SW 1271 (cell line): ENCODE data around the gene SNU13.
"Not testable (repeated sequence)": the region's sequence is repeated elsewhere in the genome, so short reads cannot be mapped to it uniquely, and the experiment has no call there.

Experiments
- DNase-seq, 2 experiments: peaks; one replicate each; lab custom pipeline; 2025; lab: John Stamatoyannopoulos, UW

SNU13 gene

DNA sequence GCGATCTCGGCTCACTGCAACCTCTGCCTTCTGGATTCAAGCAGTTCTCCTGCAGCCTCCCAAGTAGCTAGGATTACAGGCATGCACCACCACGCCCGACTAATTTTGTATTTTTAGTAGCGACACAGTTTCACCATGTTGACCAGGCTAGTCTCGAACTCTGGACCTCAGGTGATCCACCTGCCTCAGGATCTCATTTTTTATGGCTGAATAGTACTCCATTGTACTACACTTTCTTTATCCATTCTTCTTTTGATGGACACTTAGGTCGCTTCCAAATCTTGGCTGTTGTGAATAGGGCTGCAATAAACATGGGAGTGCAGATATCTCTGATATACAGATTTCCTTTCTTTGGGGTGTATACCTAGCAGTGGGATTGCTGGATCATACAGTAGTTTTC, 46.8 kb downstream of the SNU13 start:
- no peak for DNase-seq

DNA sequence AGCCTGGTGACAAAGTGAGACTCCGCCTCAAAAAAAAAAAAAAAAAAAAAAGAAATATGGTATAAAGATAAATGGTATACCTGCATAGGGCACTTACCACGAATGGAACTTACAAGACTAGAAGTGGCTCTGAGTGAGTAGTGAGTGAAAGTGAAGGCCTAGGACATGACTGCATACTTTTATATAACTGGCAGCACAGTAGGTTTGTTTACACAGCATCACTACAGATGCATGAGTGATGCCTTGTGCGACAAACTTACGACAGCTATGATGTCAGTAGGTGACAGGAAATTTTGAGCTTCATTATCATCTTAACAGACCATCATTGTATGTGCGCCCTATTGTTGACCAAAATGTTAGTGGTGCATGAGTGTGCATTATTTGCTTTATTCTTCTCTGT, 49.9 kb downstream of the SNU13 start:
- DNase-seq, result no peak

DNA sequence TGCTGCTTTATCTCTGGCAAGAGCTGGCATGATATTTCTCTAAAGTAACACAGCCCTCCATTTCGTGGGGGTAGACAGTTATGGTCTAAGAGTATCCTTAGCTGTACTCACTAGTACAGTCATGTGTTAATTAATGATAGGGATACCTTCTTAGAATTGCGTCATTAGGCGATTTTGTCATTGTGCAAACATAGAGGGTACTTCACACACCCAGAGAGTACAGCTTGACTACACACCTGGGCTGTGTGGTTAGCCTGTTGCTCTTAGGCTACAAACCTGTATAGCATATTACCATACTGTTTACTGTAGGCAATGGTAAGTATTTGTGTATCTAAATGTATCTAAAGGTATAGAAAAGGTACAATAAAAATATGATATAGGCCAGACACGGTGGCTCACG, 50.5 kb downstream of the SNU13 start:
- no peak for DNase-seq

DNA sequence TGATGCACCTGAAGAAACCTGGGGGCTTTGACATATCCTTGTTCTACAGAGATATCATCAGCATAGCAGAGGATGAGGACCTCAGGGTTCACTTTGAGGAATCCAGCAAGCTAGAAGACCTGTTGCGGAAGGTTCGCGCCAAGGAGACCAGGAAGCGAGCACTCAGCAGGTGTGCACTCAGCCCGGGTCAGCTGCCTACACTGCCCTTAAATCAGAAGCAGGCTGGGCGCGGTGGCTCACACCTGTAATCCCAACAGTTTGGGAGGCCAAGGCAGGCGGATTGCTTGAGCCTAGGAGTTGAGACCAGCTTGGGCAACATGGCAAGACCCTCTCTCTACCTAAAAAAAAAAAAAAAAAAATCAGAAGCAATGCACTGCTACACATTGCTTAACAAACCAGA, 51.0 kb downstream of the SNU13 start:
- not testable (repeated sequence) for DNase-seq

GRCh38 chr22:41636467-41636866, 52.2 kb downstream of the SNU13 start:
- DNase-seq, result no peak

DNA sequence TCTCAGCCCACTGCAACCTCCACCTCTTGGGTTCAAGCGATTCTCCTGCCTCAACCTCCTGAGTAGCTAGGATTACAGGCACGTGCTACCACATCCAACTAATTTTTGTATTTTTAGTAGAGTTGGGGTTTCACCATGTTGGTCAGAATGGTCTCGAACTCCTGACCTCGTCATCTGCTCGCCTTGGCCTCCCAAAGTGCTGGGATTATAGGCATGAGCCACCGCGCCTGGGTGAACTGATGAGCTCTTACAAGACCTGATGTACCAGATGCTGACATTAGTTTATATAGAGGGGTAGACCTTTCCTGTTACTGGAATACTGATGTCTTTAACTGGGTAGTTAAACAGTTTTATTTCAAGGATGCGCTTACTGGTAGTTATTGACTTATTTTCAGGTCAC, 54.1 kb downstream of the SNU13 start:
- not testable (repeated sequence) for DNase-seq

- DNase-seq, result not testable (repeated sequence)
Measured at GRCh38 chr22:41631615-41632014, 57.1 kb downstream of the SNU13 start.

GRCh38 chr22:41631115-41631514, 57.6 kb downstream of the SNU13 start:
- not testable (repeated sequence) for DNase-seq

DNA sequence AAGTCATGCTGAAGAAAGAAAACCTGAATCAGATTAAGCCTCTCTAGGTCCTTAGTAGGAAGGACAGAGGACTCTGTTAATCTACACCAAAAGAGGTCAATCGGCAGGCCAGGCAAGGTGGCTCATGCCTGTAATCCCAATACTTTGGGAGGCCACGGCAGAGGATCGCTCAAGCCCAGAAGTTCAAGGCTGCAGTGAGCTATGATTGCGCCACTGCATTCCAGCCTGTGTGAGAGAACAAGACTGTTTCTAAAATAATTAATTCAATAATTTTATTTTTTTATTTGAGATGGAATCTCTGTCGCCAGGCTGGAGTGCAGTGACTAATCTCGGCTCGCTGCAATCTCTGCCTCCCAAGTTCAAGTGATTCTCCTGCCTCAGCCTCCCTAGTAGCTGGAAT, 63.1 kb downstream of the SNU13 start:
- no peak for DNase-seq
